Left lung (tissue), 10 donors: ENCODE data around the gene CCDC78. TPM values are rescaled to one million over a fixed set of nuclear protein-coding genes. Genes with fewer than 3 reads are reported as not detected.
"Not testable (repeated sequence)": the region's sequence is repeated elsewhere in the genome, so short reads cannot be mapped to it uniquely, and the experiment has no call there.

Experiments used
- ATAC-seq: fragments of 200-7000 bp; cut with Tn5 transposase; one replicate; pipeline ENCODE4 v1.9.1; 2020; ENCODE audit warnings: moderate library complexity
- DNase-seq, 4 donors: peaks; one replicate each; pipeline ENCODE4 v3.0.0-alpha.2; 2013 to 2020
- H3K27ac ChIP-seq, 2 donors: fragments of 200-600 bp; sonication (generic) in 1 of 2; one replicate each; pipeline versions ENCODE4 v1.5.0 to v1.8.0; 2020 to 2021
- H3K27me3 ChIP-seq, 2 donors: fragments of 200-600 bp; sonication (generic) in 1 of 2; one replicate each; pipeline versions ENCODE4 v1.5.0 to v1.8.0; 2020 to 2021
- H3K36me3 ChIP-seq, 2 donors: fragments of 200-600 bp; sonication (generic) in 1 of 2; one replicate each; pipeline versions ENCODE4 v1.5.0 to v1.8.0; 2020 to 2021
- H3K4me1 ChIP-seq, 2 donors: fragments of 200-600 bp; one replicate each; pipeline ENCODE4 v1.8.0; 2021
- H3K4me3 ChIP-seq, 2 donors: fragments of 200-600 bp; sonication (generic) in 1 of 2; one replicate each; pipeline versions ENCODE4 v1.5.0 to v1.8.0; 2020 to 2021; ENCODE audit warnings: mild to moderate bottlenecking in 1 of 2
- H3K9me3 ChIP-seq, 2 donors: fragments of 200-600 bp; sonication (generic) in 1 of 2; one replicate each; pipeline versions ENCODE4 v1.5.0 to v1.8.0; 2020 to 2021
- CTCF ChIP-seq, 2 donors: fragments of 200-600 bp; sonication (generic) in 1 of 2; IDR thresholded peaks; one replicate each; pipeline versions ENCODE4 v1.5.0 to v1.8.0; 2021; ENCODE audit warnings: antibody characterized with exemption in 2 of 2
- intact Hi-C, 2 donors: fragments of 100-400 bp; cut with DNase I; formaldehyde crosslinking; loops; one replicate each; pipeline versions ENCODE4 v1.11.2 to v1.14.2; 2022
- polyA plus RNA-seq, 6 donors: library from polyadenylated mRNA; unstranded; fragments of 120-200 nt; gene quantifications; one replicate each; pipeline ENCODE4 v1.2.1, GENCODE V29; 2013; ENCODE audit not compliant: insufficient read length in 6 of 6
- total RNA-seq, 2 donors: library from RNA; stranded (reverse); fragmentation: NEBNext Ultra II Directional; extraction: Animal tissue kit (Norgen Biotek cat#: 25700); gene quantifications; one replicate each; pipeline ENCODE4 v1.2.1, GENCODE V29; 2021
- donor health status: DM: no; HTN: yes; CAD: no.
- donor health status: DM: no; HTN: no; CAD: no.

Gene CCDC78
- total and polyA plus RNA-seq, 8 donors = 0.96 to 13.7 (median 8.6) TPM

- no peaks in the 10 kb centered on the region for H3K9me3 ChIP-seq
- H3K27me3 ChIP-seq = peaks cover 0 to 28% of the 10 kb centered on the region in 2 donors
- DNase-seq = no peak
- ATAC-seq = peak; percentile 15
- H3K4me3 ChIP-seq = no peak overlapping the region
- H3K36me3 ChIP-seq = no peaks in the 10 kb centered on the region
- TF ChIP-seq CTCF (IDR thresholded peaks at IDR 0.05) = no peak
- H3K4me1 ChIP-seq = peaks cover 0 to 14% of the 10 kb centered on the region in 2 donors
- intact Hi-C loops = no loop called here
- H3K27ac ChIP-seq = peak overlapping the region in 1 of 2 donors; percentile 30
Measured at GRCh38 chr16:754656-755055, 28.4 kb upstream of the CCDC78 start.

GRCh38 chr16:754121-754607 lies 27.9 kb upstream of the CCDC78 start:
- ATAC-seq, H3K36me3 ChIP-seq, intact Hi-C loops, H3K9me3 ChIP-seq, H3K4me3 ChIP-seq, DNase-seq: not testable (repeated sequence)
- H3K27ac ChIP-seq = peak overlapping the region in 1 of 2 donors; percentile 30
- H3K4me1 ChIP-seq = peaks cover 0 to 14% of the 10 kb centered on the region in 2 donors
- H3K27me3 ChIP-seq = peaks cover 0 to 28% of the 10 kb centered on the region in 2 donors

- DNase-seq (no peak), ATAC-seq (no peak)
- H3K4me3 ChIP-seq = no peak overlapping the region
- H3K9me3 ChIP-seq = no peaks in the 10 kb centered on the region
- H3K27me3 ChIP-seq = peaks cover 0 to 28% of the 10 kb centered on the region in 2 donors
- intact Hi-C loops = no loop called here
- no peak overlapping the region for H3K27ac ChIP-seq
- no peak for TF ChIP-seq CTCF (IDR thresholded peaks at IDR 0.05)
- H3K36me3 ChIP-seq = no peaks in the 10 kb centered on the region
- H3K4me1 ChIP-seq = peaks cover 0 to 14% of the 10 kb centered on the region in 2 donors
Measured at GRCh38 chr16:752007-752312, 25.7 kb upstream of the CCDC78 start.

- TF ChIP-seq CTCF (IDR thresholded peaks at IDR 0.05) = no peak
- ATAC-seq (peak; percentile 67), DNase-seq (peak in 1 of 4 donors; percentile 78)
- H3K4me1 ChIP-seq = peaks cover 0 to 14% of the 10 kb centered on the region in 2 donors
- H3K36me3 ChIP-seq = no peaks in the 10 kb centered on the region
- no peak overlapping the region for H3K27ac ChIP-seq
- H3K27me3 ChIP-seq = peaks cover 0 to 28% of the 10 kb centered on the region in 2 donors
- intact Hi-C loops = no loop called here
- no peak overlapping the region for H3K4me3 ChIP-seq
- H3K9me3 ChIP-seq = no peaks in the 10 kb centered on the region
Measured at GRCh38 chr16:751152-752006, 25.1 kb upstream of the CCDC78 start.

- H3K4me1 ChIP-seq = peaks cover 0 to 14% of the 10 kb centered on the region in 2 donors
- DNase-seq (no peak), ATAC-seq (no peak)
- H3K4me3 ChIP-seq = no peak overlapping the region
- intact Hi-C loops = no loop called here
- no peak overlapping the region for H3K27ac ChIP-seq
- no peak for TF ChIP-seq CTCF (IDR thresholded peaks at IDR 0.05)
- no peaks in the 10 kb centered on the region for H3K9me3 ChIP-seq
- no peaks in the 10 kb centered on the region for H3K36me3 ChIP-seq
- H3K27me3 ChIP-seq = peaks cover 0 to 30% of the 10 kb centered on the region in 2 donors
Measured at GRCh38 chr16:750485-750884, 24.2 kb upstream of the CCDC78 start.
